Mesendoderm (in vitro differentiated cells): ENCODE results near the gene DHX38.
"Not testable (repeated sequence)": the region's sequence is repeated elsewhere in the genome, so short reads cannot be mapped to it uniquely, and the experiment has no call there.

ENCODE experiments used
- DNase-seq: peaks from one replicate; pipeline ENCODE4 v3.0.0; 2013
- H2AK5ac ChIP-seq: 2 replicates; pipeline ENCODE4 v1.6.1; 2013; ENCODE audit warnings: low read length, inconsistent platforms
- H2BK120ac ChIP-seq: 2 replicates; pipeline ENCODE4 v1.6.1; 2013; ENCODE audit warnings: low read depth, mild to moderate bottlenecking, low read length, moderate library complexity, mixed read lengths
- H2BK15ac ChIP-seq: replicated peaks from 2 replicates; pipeline ENCODE4 v1.6.1; 2013; ENCODE audit warnings: low read depth, mild to moderate bottlenecking, moderate library complexity
- H2BK5ac ChIP-seq: 2 replicates; pipeline ENCODE4 v1.6.1; 2013; ENCODE audit warnings: low read length, inconsistent platforms
- H3K18ac ChIP-seq: 2 replicates; pipeline ENCODE4 v1.6.1; 2013; ENCODE audit warnings: mild to moderate bottlenecking, low read length, mixed read lengths
- H3K23ac ChIP-seq: one replicate; pipeline ENCODE4 v1.6.1; 2013; ENCODE audit warnings: low read length
- H3K27ac ChIP-seq: 2 replicates; pipeline ENCODE4 v1.5.1; 2013; ENCODE audit warnings: low read depth, mild to moderate bottlenecking, inconsistent platforms, low read length, moderate library complexity
- H3K27me3 ChIP-seq: 2 replicates; pipeline ENCODE4 v1.6.1; 2013; ENCODE audit warnings: low read length, control low read depth, mild to moderate bottlenecking, inconsistent platforms; ENCODE audit not compliant: insufficient read depth, poor library complexity
- H3K36me3 ChIP-seq: 2 replicates; pipeline ENCODE4 v1.6.1; 2013; ENCODE audit warnings: low read length, inconsistent platforms; ENCODE audit not compliant: control insufficient read depth, insufficient read depth
- H3K4ac ChIP-seq: one replicate; pipeline ENCODE4 v1.6.1; 2013; ENCODE audit warnings: low read depth, mild to moderate bottlenecking, low read length, moderate library complexity
- H3K4me1 ChIP-seq: 2 replicates; pipeline ENCODE4 v1.6.1; 2013; ENCODE audit warnings: low read depth, low read length, inconsistent platforms; ENCODE audit not compliant: control insufficient read depth
- H3K4me2 ChIP-seq: 2 replicates; pipeline ENCODE4 v1.6.1; 2013; ENCODE audit warnings: low read length
- H3K4me3 ChIP-seq: 2 replicates; pipeline ENCODE4 v1.5.1; 2013; ENCODE audit warnings: mild to moderate bottlenecking, low read length
- H3K56ac ChIP-seq: one replicate; pipeline ENCODE4 v1.6.1; 2013; ENCODE audit warnings: low read length
- H3K79me1 ChIP-seq: 2 replicates; pipeline ENCODE4 v1.6.1; 2013; ENCODE audit warnings: low read length, inconsistent platforms
- H3K79me2 ChIP-seq: 2 replicates; pipeline ENCODE4 v1.6.1; 2013; ENCODE audit warnings: mild to moderate bottlenecking, low read length; ENCODE audit not compliant: control insufficient read depth, insufficient read depth
- H3K9ac ChIP-seq: 2 replicates; pipeline ENCODE4 v1.6.1; 2013; ENCODE audit warnings: low read length, inconsistent platforms
- H4K5ac ChIP-seq: one replicate; pipeline ENCODE4 v1.6.1; 2013; ENCODE audit warnings: low read length
- H4K8ac ChIP-seq: one replicate; pipeline ENCODE4 v1.6.1; 2013; ENCODE audit warnings: low read depth, mild to moderate bottlenecking, control low read depth, low read length, moderate library complexity
- WGBS: extraction: QIAGEN DNeasy Blood & Tissue Kit; methylation state at CpG from one replicate; pipeline ENCODE4 v1.1.7; 2013; ENCODE audit warnings: low lambda C conversion rate, missing lambda C conversion rate; ENCODE audit not compliant: insufficient coverage; ENCODE audit errors: extremely low coverage; 5-methylcytosine and 5-hydroxymethylcytosine counted together

DHX38 gene

GRCh38 chr16:72073560-72074230 is 20.0 kb upstream of the DHX38 start:
- Histone ChIP-seq H3K4ac (no peak overlapping the region), H3K23ac (peak overlapping the region; percentile 15), H3K18ac (no peak overlapping the region), H2AK5ac (no peak overlapping the region), H3K4me2 (no peak overlapping the region), H2BK15ac (no peak overlapping the region), H2BK120ac (no peak overlapping the region), H3K36me3 (no peaks in the 10 kb centered on the region), H4K8ac (no peak overlapping the region), H3K56ac (no peak overlapping the region), H3K27me3 (no peaks in the 10 kb centered on the region), H4K5ac (no peak overlapping the region), H3K4me1 (no peaks in the 10 kb centered on the region), H3K79me2 (no peaks in the 10 kb centered on the region), H2BK5ac (no peak overlapping the region), H3K79me1 (no peaks in the 10 kb centered on the region), H3K9ac (no peak overlapping the region), H3K4me3 (no peak overlapping the region), H3K27ac (no peak overlapping the region)
- no CpG with 5 or more reads among the region's 8 CpGs for WGBS
- no peak for DNase-seq

GRCh38 chr16:72075067-72075466 is 18.6 kb upstream of the DHX38 start:
- H3K56ac ChIP-seq, H3K9ac ChIP-seq, H2BK120ac ChIP-seq, H4K5ac ChIP-seq, H3K4me1 ChIP-seq, DNase-seq, H3K27me3 ChIP-seq, H4K8ac ChIP-seq, H2BK15ac ChIP-seq, H3K4ac ChIP-seq, H2AK5ac ChIP-seq, H2BK5ac ChIP-seq, H3K36me3 ChIP-seq, H3K79me1 ChIP-seq, H3K23ac ChIP-seq, H3K79me2 ChIP-seq, H3K18ac ChIP-seq, H3K4me2 ChIP-seq, H3K4me3 ChIP-seq, H3K27ac ChIP-seq: not testable (repeated sequence)
- no CpG with 5 or more reads among the region's 6 CpGs for WGBS

- not testable (repeated sequence) for H3K4me2 ChIP-seq, H4K5ac ChIP-seq, H3K56ac ChIP-seq, H3K79me1 ChIP-seq, H2BK5ac ChIP-seq, H3K18ac ChIP-seq, H3K9ac ChIP-seq, H3K27me3 ChIP-seq, H3K79me2 ChIP-seq, H3K36me3 ChIP-seq, H3K4ac ChIP-seq, H2BK15ac ChIP-seq, H3K27ac ChIP-seq, H3K4me1 ChIP-seq, DNase-seq, H2BK120ac ChIP-seq, H3K23ac ChIP-seq, H2AK5ac ChIP-seq, H3K4me3 ChIP-seq, H4K8ac ChIP-seq
- WGBS: no CpG with 5 or more reads among the region's 5 CpGs
Measured at GRCh38 chr16:72076991-72077706, 16.5 kb upstream of the DHX38 start.

GRCh38 chr16:72083778-72084404 is 9.8 kb upstream of the DHX38 start:
- Histone ChIP-seq H3K4me2 (no peak overlapping the region), H3K56ac (no peak overlapping the region), H2BK15ac (no peak overlapping the region), H2BK120ac (no peak overlapping the region), H3K79me2 (no peaks in the 10 kb centered on the region), H3K4me3 (no peak overlapping the region), H3K4me1 (no peaks in the 10 kb centered on the region), H3K18ac (no peak overlapping the region), H3K4ac (no peak overlapping the region), H3K9ac (no peak overlapping the region), H2BK5ac (no peak overlapping the region), H2AK5ac (no peak overlapping the region), H3K79me1 (no peaks in the 10 kb centered on the region), H4K8ac (no peak overlapping the region), H3K23ac (no peak overlapping the region), H3K36me3 (peaks cover 2% of the 10 kb centered on the region), H3K27me3 (no peaks in the 10 kb centered on the region), H3K27ac (no peak overlapping the region), H4K5ac (no peak overlapping the region)
- DNase-seq: no peak
- no CpG with 5 or more reads among the region's 3 CpGs for WGBS

- Histone ChIP-seq H3K4me2 (no peak overlapping the region), H2BK120ac (no peak overlapping the region), H3K9ac (no peak overlapping the region), H3K79me1 (no peaks in the 10 kb centered on the region), H3K4ac (no peak overlapping the region), H2BK15ac (no peak overlapping the region), H3K27me3 (no peaks in the 10 kb centered on the region), H3K4me3 (no peak overlapping the region), H2AK5ac (no peak overlapping the region), H3K79me2 (no peaks in the 10 kb centered on the region), H3K36me3 (peaks cover 2% of the 10 kb centered on the region), H4K8ac (no peak overlapping the region), H3K56ac (no peak overlapping the region), H4K5ac (no peak overlapping the region), H3K27ac (no peak overlapping the region), H2BK5ac (no peak overlapping the region), H3K18ac (no peak overlapping the region), H3K23ac (no peak overlapping the region), H3K4me1 (no peaks in the 10 kb centered on the region)
- WGBS: no CpG with 5 or more reads among the region's 10 CpGs
- no peak for DNase-seq
Measured at GRCh38 chr16:72084445-72084844, 9.2 kb upstream of the DHX38 start.
